H9 (cell line): ENCODE measurements around the gene SCEL. TPM values are rescaled to one million over a fixed set of nuclear protein-coding genes. Genes with fewer than 3 reads are reported as not detected.
A peak's percentile ranks its signal among the peaks of the same experiment; 100 is the strongest.

Experiments used
- DNase-seq: peaks from one replicate; pipeline ENCODE4 v3.0.0-alpha.2; 2017
- H2AFZ ChIP-seq: one replicate; pipeline ENCODE4 v1.6.1; 2013; ENCODE audit warnings: mild to moderate bottlenecking, low read length, control low read depth, moderate library complexity
- H2AK5ac ChIP-seq: 2 replicates; pipeline ENCODE4 v1.6.1; 2013; ENCODE audit warnings: low read length, control low read depth, mixed read lengths; ENCODE audit not compliant: insufficient read length
- H2BK120ac ChIP-seq: one replicate; pipeline ENCODE4 v1.6.1; 2013; ENCODE audit warnings: low read depth, mild to moderate bottlenecking, low read length, control low read depth, inconsistent platforms; ENCODE audit not compliant: poor library complexity, severe bottlenecking
- H2BK12ac ChIP-seq: 2 replicates; pipeline ENCODE4 v1.6.1; 2013; ENCODE audit warnings: low read length, control low read depth, mixed read lengths, low read depth; ENCODE audit not compliant: insufficient read length
- H2BK15ac ChIP-seq: 2 replicates; pipeline ENCODE4 v1.6.1; 2013; ENCODE audit warnings: low read depth, low read length, control low read depth
- H2BK20ac ChIP-seq: one replicate; pipeline ENCODE4 v1.6.1; 2013; ENCODE audit warnings: low read depth, mild to moderate bottlenecking, low read length, control low read depth, inconsistent platforms; ENCODE audit not compliant: poor library complexity, severe bottlenecking
- H2BK5ac ChIP-seq: 2 replicates; pipeline ENCODE4 v1.6.1; 2013; ENCODE audit warnings: low read length, control low read depth, mixed read lengths; ENCODE audit not compliant: insufficient read length
- H3K14ac ChIP-seq: 2 replicates; pipeline ENCODE4 v1.6.1; 2013; ENCODE audit warnings: low read length, control low read depth; ENCODE audit not compliant: insufficient read depth
- H3K18ac ChIP-seq: 2 replicates; pipeline ENCODE4 v1.6.1; 2013; ENCODE audit warnings: low read depth, mild to moderate bottlenecking, mixed read lengths, low read length, control low read depth; ENCODE audit not compliant: insufficient read length
- H3K23ac ChIP-seq: 2 replicates; pipeline ENCODE4 v1.6.1; 2013; ENCODE audit warnings: low read length, control low read depth, mixed read lengths, low read depth; ENCODE audit not compliant: insufficient read length
- H3K23me2 ChIP-seq: 2 replicates; pipeline ENCODE4 v1.6.1; 2013; ENCODE audit warnings: low read depth, mild to moderate bottlenecking, mixed read lengths, low read length, control low read depth; ENCODE audit not compliant: insufficient read length, poor library complexity, severe bottlenecking
- H3K27ac ChIP-seq: 2 replicates; pipeline ENCODE4 v1.5.1; 2013; ENCODE audit warnings: low read length, control low read depth, mixed read lengths, low read depth; ENCODE audit not compliant: insufficient read length
- H3K27me3 ChIP-seq: 2 replicates; pipeline ENCODE4 v1.6.1; 2013; ENCODE audit warnings: low read length, control low read depth, inconsistent platforms; ENCODE audit not compliant: insufficient read depth
- H3K4ac ChIP-seq: 2 replicates; pipeline ENCODE4 v1.6.1; 2013; ENCODE audit warnings: low read depth, mild to moderate bottlenecking, control low read depth, inconsistent platforms, low read length, moderate library complexity
- H3K4me1 ChIP-seq: 2 replicates; pipeline ENCODE4 v1.6.1; 2013; ENCODE audit warnings: low read length, control low read depth, inconsistent platforms; ENCODE audit not compliant: insufficient read depth
- H3K4me2 ChIP-seq: 2 replicates; pipeline ENCODE4 v1.6.1; 2013; ENCODE audit warnings: low read length, control low read depth, mixed read lengths; ENCODE audit not compliant: insufficient read length, insufficient read depth
- H3K56ac ChIP-seq: 2 replicates; pipeline ENCODE4 v1.6.1; 2013; ENCODE audit warnings: low read depth, mild to moderate bottlenecking, mixed read lengths, low read length, control low read depth; ENCODE audit not compliant: insufficient read length
- H3K79me1 ChIP-seq: 2 replicates; pipeline ENCODE4 v1.6.1; 2013; ENCODE audit warnings: low read depth, mild to moderate bottlenecking, moderate library complexity, low read length, control low read depth, inconsistent platforms; ENCODE audit not compliant: insufficient read depth, poor library complexity, severe bottlenecking
- H3K79me2 ChIP-seq: 2 replicates; pipeline ENCODE4 v1.6.1; 2013; ENCODE audit warnings: low read length, control low read depth, inconsistent platforms; ENCODE audit not compliant: insufficient read depth
- H3K9ac ChIP-seq: 2 replicates; pipeline ENCODE4 v1.6.1; 2013; ENCODE audit warnings: low read length, control low read depth, mixed read lengths; ENCODE audit not compliant: insufficient read length; ENCODE audit errors: extremely low read depth
- H3K9me3 ChIP-seq: one replicate; pipeline ENCODE4 v1.6.1; 2013; ENCODE audit warnings: low read depth, low read length, inconsistent platforms; ENCODE audit not compliant: control insufficient read depth
- H3T11ph ChIP-seq: one replicate; pipeline ENCODE4 v1.6.1; 2013; ENCODE audit warnings: mild to moderate bottlenecking, low read length, control low read depth, inconsistent platforms
- H4K20me1 ChIP-seq: one replicate; pipeline ENCODE4 v1.6.1; 2013; ENCODE audit not compliant: control insufficient read depth, insufficient read length, insufficient read depth
- H4K5ac ChIP-seq: 2 replicates; pipeline ENCODE4 v1.6.1; 2013; ENCODE audit warnings: low read depth, mild to moderate bottlenecking, mixed read lengths, low read length, control low read depth; ENCODE audit not compliant: insufficient read length
- H4K8ac ChIP-seq: replicated peaks from 2 replicates; pipeline ENCODE4 v1.6.1; 2013; ENCODE audit warnings: low read length, control low read depth, mixed read lengths, low read depth; ENCODE audit not compliant: insufficient read length
- H4K91ac ChIP-seq: 2 replicates; pipeline ENCODE4 v1.6.1; 2013; ENCODE audit warnings: low read depth, mild to moderate bottlenecking, moderate library complexity, mixed read lengths, low read length, control low read depth; ENCODE audit not compliant: insufficient read length
- H3K27ac Mint-ChIP-seq, 3 experiments: 2 replicates in 2 of 3; 3 replicates in 1 of 3; pipeline ENCODE4 v1.8.0; 2020 to 2021; ENCODE audit warnings: mixed read lengths in 3 of 3, mild to moderate bottlenecking in 1 of 3, moderate library complexity in 1 of 3
- H3K27me3 Mint-ChIP-seq: 2 replicates; pipeline ENCODE4 v1.8.0; 2021; ENCODE audit warnings: low read depth, mild to moderate bottlenecking, moderate library complexity, mixed read lengths
- H3K36me3 Mint-ChIP-seq, 3 experiments: 2 replicates in 2 of 3; 3 replicates in 1 of 3; pipeline ENCODE4 v1.8.0; 2020 to 2021; ENCODE audit warnings: low read depth in 3 of 3, mixed read lengths in 3 of 3; ENCODE audit not compliant: insufficient read depth in 1 of 3
- H3K4me1 Mint-ChIP-seq, 2 experiments: 2 replicates each; pipeline ENCODE4 v1.8.0; 2020; ENCODE audit warnings: mixed read lengths in 2 of 2
- H3K4me3 Mint-ChIP-seq, 2 experiments: 2 replicates in 1 of 2; 3 replicates in 1 of 2; pipeline ENCODE4 v1.8.0; 2020 to 2021; ENCODE audit warnings: mild to moderate bottlenecking in 2 of 2, mixed read lengths in 2 of 2, moderate library complexity in 1 of 2
- H3K9me3 Mint-ChIP-seq, 2 experiments: 2 replicates in 1 of 2; 3 replicates in 1 of 2; pipeline ENCODE4 v1.8.0; 2020; ENCODE audit warnings: mild to moderate bottlenecking in 2 of 2, mixed read lengths in 2 of 2, moderate library complexity in 1 of 2
- WGBS: extraction: QIAGEN DNeasy Blood & Tissue Kit; methylation state at CpG from one replicate; pipeline ENCODE4 v1.1.7; 2013; ENCODE audit warnings: missing lambda C conversion rate, low lambda C conversion rate, mixed read lengths; ENCODE audit not compliant: insufficient read length; ENCODE audit errors: extremely low coverage; 5-methylcytosine and 5-hydroxymethylcytosine counted together
- total RNA-seq: library from RNA; stranded (reverse); gene quantifications from 2 replicates; pipeline ENCODE4 v1.2.1, GENCODE V29; 2021
- TF ChIP-seq, protein P1 (sequence below): fragments of 200-600 bp; sonication (generic); conservative IDR thresholded peaks from 3 replicates; pipeline ENCODE4 v1.8.0; 2021; ENCODE audit warnings: antibody characterized with exemption, mild to moderate bottlenecking

SCEL gene
- total RNA-seq, 1 experiment from 2014 or later = not detected

DNA sequence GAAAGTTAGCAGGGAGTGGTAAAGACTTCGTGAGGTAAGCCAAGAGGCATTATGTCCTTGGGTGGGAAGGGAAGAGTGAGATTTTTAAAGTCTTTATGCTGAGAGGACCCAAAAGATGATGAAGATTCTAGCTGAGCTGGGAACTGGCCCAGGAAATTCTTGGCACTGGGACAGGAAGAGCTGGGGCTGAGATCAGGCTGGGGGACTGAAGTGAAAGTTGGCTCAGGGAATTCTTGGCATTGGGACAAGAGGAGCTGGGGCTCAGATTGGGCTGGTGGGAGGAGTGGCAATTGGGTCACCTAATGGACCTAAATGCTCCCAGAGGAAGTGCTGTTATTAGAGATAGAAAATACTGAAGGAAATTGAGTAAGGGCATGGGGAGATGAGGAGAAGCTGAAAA, 8.8 kb downstream of the SCEL start:
- H2BK5ac ChIP-seq = no peak overlapping the region
- H3K27ac ChIP-seq = no peak overlapping the region
- H4K5ac ChIP-seq = no peak overlapping the region
- H4K91ac ChIP-seq = no peak overlapping the region
- peak overlapping the region in 1 of 3 experiments; percentile 20; a peak in 2 of 7 replicates for H3K27ac Mint-ChIP-seq
- no peak overlapping the region for H2BK120ac ChIP-seq
- no peaks in the 10 kb centered on the region for H3K27me3 Mint-ChIP-seq
- H3K79me2 ChIP-seq = no peaks in the 10 kb centered on the region
- H3K4me1 Mint-ChIP-seq = peaks cover 3 to 5% of the 10 kb centered on the region in 2 experiments; a peak in 1 of 4 replicates
- TF ChIP-seq, protein P1, sequence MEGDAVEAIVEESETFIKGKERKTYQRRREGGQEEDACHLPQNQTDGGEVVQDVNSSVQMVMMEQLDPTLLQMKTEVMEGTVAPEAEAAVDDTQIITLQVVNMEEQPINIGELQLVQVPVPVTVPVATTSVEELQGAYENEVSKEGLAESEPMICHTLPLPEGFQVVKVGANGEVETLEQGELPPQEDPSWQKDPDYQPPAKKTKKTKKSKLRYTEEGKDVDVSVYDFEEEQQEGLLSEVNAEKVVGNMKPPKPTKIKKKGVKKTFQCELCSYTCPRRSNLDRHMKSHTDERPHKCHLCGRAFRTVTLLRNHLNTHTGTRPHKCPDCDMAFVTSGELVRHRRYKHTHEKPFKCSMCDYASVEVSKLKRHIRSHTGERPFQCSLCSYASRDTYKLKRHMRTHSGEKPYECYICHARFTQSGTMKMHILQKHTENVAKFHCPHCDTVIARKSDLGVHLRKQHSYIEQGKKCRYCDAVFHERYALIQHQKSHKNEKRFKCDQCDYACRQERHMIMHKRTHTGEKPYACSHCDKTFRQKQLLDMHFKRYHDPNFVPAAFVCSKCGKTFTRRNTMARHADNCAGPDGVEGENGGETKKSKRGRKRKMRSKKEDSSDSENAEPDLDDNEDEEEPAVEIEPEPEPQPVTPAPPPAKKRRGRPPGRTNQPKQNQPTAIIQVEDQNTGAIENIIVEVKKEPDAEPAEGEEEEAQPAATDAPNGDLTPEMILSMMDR = no peak
- H3K4me3 Mint-ChIP-seq = no peak overlapping the region
- H2AK5ac ChIP-seq = no peak overlapping the region
- H3K9me3 Mint-ChIP-seq = no peaks in the 10 kb centered on the region
- no peak overlapping the region for H3T11ph ChIP-seq
- H3K4me2 ChIP-seq = no peak overlapping the region
- no peak overlapping the region for H4K8ac ChIP-seq
- no peak for DNase-seq
- H3K9me3 ChIP-seq = no peaks in the 10 kb centered on the region
- no peak overlapping the region for H3K14ac ChIP-seq
- H3K23me2 ChIP-seq = no peaks in the 10 kb centered on the region
- H3K4me1 ChIP-seq = no peaks in the 10 kb centered on the region
- H3K27me3 ChIP-seq = no peaks in the 10 kb centered on the region
- no peaks in the 10 kb centered on the region for H3K79me1 ChIP-seq
- H3K56ac ChIP-seq = no peak overlapping the region
- H2BK15ac ChIP-seq = no peak overlapping the region
- H4K20me1 ChIP-seq = no peaks in the 10 kb centered on the region
- H2AFZ ChIP-seq = no peak overlapping the region
- H3K4ac ChIP-seq = no peak overlapping the region
- no peak overlapping the region for H3K23ac ChIP-seq
- no CpG with 5 or more reads among the region's 1 CpG for WGBS
- no peaks in the 10 kb centered on the region for H3K36me3 Mint-ChIP-seq
- no peak overlapping the region for H2BK20ac ChIP-seq
- no peak overlapping the region for H3K18ac ChIP-seq
- H2BK12ac ChIP-seq = no peak overlapping the region
- H3K9ac ChIP-seq = no peak overlapping the region
